Left lung (tissue), 10 donors: ENCODE measurements around the gene PAPPA. TPM values are rescaled to one million over a fixed set of nuclear protein-coding genes. Genes with fewer than 3 reads are reported as not detected.

Source experiments
- ATAC-seq: fragments of 200-7000 bp; cut with Tn5 transposase; one replicate; pipeline ENCODE4 v1.9.1; 2020; ENCODE audit warnings: moderate library complexity
- DNase-seq, 4 donors: peaks; one replicate each; pipeline ENCODE4 v3.0.0-alpha.2; 2013 to 2020
- H3K27ac ChIP-seq, 2 donors: fragments of 200-600 bp; sonication (generic) in 1 of 2; one replicate each; pipeline versions ENCODE4 v1.5.0 to v1.8.0; 2020 to 2021
- H3K27me3 ChIP-seq, 2 donors: fragments of 200-600 bp; sonication (generic) in 1 of 2; one replicate each; pipeline versions ENCODE4 v1.5.0 to v1.8.0; 2020 to 2021
- H3K36me3 ChIP-seq, 2 donors: fragments of 200-600 bp; sonication (generic) in 1 of 2; one replicate each; pipeline versions ENCODE4 v1.5.0 to v1.8.0; 2020 to 2021
- H3K4me1 ChIP-seq, 2 donors: fragments of 200-600 bp; one replicate each; pipeline ENCODE4 v1.8.0; 2021
- H3K4me3 ChIP-seq, 2 donors: fragments of 200-600 bp; sonication (generic) in 1 of 2; one replicate each; pipeline versions ENCODE4 v1.5.0 to v1.8.0; 2020 to 2021; ENCODE audit warnings: mild to moderate bottlenecking in 1 of 2
- H3K9me3 ChIP-seq, 2 donors: fragments of 200-600 bp; sonication (generic) in 1 of 2; one replicate each; pipeline versions ENCODE4 v1.5.0 to v1.8.0; 2020 to 2021
- intact Hi-C, 2 donors: fragments of 100-400 bp; cut with DNase I; formaldehyde crosslinking; loops; one replicate each; pipeline versions ENCODE4 v1.11.2 to v1.14.2; 2022
- polyA plus RNA-seq, 6 donors: library from polyadenylated mRNA; unstranded; fragments of 120-200 nt; gene quantifications; one replicate each; pipeline ENCODE4 v1.2.1, GENCODE V29; 2013; ENCODE audit not compliant: insufficient read length in 6 of 6
- total RNA-seq, 2 donors: library from RNA; stranded (reverse); fragmentation: NEBNext Ultra II Directional; extraction: Animal tissue kit (Norgen Biotek cat#: 25700); gene quantifications; one replicate each; pipeline ENCODE4 v1.2.1, GENCODE V29; 2021
- TF ChIP-seq, protein P1 (sequence below), 2 donors: fragments of 200-600 bp; sonication (generic) in 1 of 2; IDR thresholded peaks; one replicate each; pipeline versions ENCODE4 v1.5.0 to v1.8.0; 2021; ENCODE audit warnings: antibody characterized with exemption in 2 of 2
- donor health status: DM: no; HTN: yes; CAD: no.
- donor health status: DM: no; HTN: no; CAD: no.

PAPPA gene
- total and polyA plus RNA-seq, 8 donors, result 1.1 to 9.8 (median 1.3) TPM

DNA sequence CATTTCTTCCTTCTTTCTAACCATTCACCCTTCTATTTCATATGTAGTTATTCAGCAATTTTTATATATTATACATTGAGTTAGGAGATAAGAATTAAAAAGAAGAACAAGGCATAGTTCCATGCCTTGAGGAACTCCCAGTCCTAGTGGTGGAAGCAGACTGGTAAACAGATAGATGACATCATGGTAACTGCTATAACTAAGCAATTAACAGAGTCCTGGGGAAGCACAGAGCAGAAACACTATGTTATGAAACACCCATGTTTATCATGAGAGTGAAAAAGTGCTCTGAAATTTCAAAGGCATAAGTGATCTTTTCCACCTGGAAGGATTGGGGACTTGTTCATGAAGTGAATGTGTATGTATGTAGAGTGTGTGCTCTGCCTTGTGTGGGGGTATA is 14.6 kb downstream of the PAPPA start:
- no peak overlapping the region for H3K27ac ChIP-seq
- DNase-seq (no peak), ATAC-seq (no peak)
- H3K36me3 ChIP-seq, result no peaks in the 10 kb centered on the region
- no peaks in the 10 kb centered on the region for H3K9me3 ChIP-seq
- no peaks in the 10 kb centered on the region for H3K27me3 ChIP-seq
- no peak overlapping the region for H3K4me3 ChIP-seq
- TF ChIP-seq, protein P1, sequence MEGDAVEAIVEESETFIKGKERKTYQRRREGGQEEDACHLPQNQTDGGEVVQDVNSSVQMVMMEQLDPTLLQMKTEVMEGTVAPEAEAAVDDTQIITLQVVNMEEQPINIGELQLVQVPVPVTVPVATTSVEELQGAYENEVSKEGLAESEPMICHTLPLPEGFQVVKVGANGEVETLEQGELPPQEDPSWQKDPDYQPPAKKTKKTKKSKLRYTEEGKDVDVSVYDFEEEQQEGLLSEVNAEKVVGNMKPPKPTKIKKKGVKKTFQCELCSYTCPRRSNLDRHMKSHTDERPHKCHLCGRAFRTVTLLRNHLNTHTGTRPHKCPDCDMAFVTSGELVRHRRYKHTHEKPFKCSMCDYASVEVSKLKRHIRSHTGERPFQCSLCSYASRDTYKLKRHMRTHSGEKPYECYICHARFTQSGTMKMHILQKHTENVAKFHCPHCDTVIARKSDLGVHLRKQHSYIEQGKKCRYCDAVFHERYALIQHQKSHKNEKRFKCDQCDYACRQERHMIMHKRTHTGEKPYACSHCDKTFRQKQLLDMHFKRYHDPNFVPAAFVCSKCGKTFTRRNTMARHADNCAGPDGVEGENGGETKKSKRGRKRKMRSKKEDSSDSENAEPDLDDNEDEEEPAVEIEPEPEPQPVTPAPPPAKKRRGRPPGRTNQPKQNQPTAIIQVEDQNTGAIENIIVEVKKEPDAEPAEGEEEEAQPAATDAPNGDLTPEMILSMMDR (IDR thresholded peaks at IDR 0.05), result no peak
- intact Hi-C loops, result no loop called here
- H3K4me1 ChIP-seq, result no peaks in the 10 kb centered on the region

DNA sequence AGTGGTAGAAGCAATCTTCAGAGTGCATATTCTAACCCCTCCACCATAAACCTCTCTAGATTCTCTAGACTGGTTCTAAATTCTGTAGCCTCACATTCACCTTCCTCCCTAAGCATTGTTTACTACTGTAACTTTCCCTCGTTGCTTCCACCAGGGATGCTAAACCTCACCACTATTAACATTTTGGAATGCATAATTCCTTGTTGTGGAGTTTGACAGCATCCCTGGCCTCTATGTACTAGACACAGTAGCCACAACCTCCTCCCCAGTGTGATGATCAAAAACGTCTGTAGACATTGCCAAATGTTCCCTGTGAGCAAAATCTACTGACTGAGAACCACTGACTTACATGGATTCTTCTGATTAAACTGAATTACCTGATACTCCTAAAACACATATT is 18.6 kb downstream of the PAPPA start:
- TF ChIP-seq, protein P1 (IDR thresholded peaks at IDR 0.05), result no peak
- intact Hi-C loops, result no loop called here
- no peaks in the 10 kb centered on the region for H3K4me1 ChIP-seq

DNA sequence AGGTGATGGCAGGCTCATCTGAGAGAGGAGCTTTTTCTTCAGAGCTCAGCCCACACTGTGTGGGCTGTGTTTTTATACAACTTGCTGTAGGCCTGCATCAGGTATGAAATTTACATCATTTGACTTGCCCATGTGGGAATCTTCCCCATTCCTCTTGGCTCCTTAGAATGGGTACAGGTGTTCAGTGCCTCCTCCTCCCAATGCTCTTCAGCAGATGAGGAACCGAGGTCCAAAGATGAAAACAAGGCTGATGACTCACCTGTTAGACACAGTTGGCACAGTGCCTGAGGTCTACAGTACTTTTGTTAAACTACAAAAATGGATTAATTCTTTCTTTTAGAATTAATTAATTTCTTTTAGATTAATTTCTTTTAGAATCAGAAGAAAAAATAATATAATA is 20.8 kb downstream of the PAPPA start:
- no peak overlapping the region for H3K27ac ChIP-seq
- H3K9me3 ChIP-seq, result no peaks in the 10 kb centered on the region
- no peaks in the 10 kb centered on the region for H3K4me1 ChIP-seq
- TF ChIP-seq, protein P1 (IDR thresholded peaks at IDR 0.05), result no peak
- no peak overlapping the region for H3K4me3 ChIP-seq
- ATAC-seq (no peak), DNase-seq (no peak)
- H3K36me3 ChIP-seq, result no peaks in the 10 kb centered on the region
- no peaks in the 10 kb centered on the region for H3K27me3 ChIP-seq
- intact Hi-C loops, result no loop called here

More for the DNA sequence above, 18.6 kb downstream of the PAPPA start:
- H3K36me3 ChIP-seq, result no peaks in the 10 kb centered on the region
- H3K27ac ChIP-seq, result no peak overlapping the region
- DNase-seq (no peak), ATAC-seq (no peak)
- no peaks in the 10 kb centered on the region for H3K9me3 ChIP-seq
- no peak overlapping the region for H3K4me3 ChIP-seq
- H3K27me3 ChIP-seq, result no peaks in the 10 kb centered on the region

DNA sequence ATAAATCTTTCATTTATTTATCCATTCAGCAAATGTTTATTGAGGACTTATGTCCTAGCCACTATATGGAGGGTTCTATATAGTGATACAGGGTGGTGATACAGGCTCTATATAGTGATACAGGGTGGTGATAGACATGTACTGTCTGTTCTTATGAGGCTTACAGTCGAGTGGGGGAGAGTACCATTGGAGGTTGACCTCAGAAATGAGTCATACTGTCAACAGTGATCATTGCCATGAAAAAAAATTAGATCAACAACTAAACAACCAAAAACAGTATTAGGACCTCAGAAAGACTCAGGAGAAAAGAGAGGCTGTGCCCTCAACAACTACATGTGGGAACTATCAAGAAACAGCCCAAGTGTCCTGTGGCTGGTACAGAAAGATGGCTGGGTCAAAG is 22.0 kb downstream of the PAPPA start:
- TF ChIP-seq, protein P1 (IDR thresholded peaks at IDR 0.05), result no peak
- intact Hi-C loops, result no loop called here
- Histone ChIP-seq H3K4me1 (no peaks in the 10 kb centered on the region), H3K4me3 (no peak overlapping the region), H3K36me3 (no peaks in the 10 kb centered on the region), H3K27ac (no peak overlapping the region), H3K9me3 (no peaks in the 10 kb centered on the region), H3K27me3 (no peaks in the 10 kb centered on the region)
- ATAC-seq (no peak), DNase-seq (no peak)

DNA sequence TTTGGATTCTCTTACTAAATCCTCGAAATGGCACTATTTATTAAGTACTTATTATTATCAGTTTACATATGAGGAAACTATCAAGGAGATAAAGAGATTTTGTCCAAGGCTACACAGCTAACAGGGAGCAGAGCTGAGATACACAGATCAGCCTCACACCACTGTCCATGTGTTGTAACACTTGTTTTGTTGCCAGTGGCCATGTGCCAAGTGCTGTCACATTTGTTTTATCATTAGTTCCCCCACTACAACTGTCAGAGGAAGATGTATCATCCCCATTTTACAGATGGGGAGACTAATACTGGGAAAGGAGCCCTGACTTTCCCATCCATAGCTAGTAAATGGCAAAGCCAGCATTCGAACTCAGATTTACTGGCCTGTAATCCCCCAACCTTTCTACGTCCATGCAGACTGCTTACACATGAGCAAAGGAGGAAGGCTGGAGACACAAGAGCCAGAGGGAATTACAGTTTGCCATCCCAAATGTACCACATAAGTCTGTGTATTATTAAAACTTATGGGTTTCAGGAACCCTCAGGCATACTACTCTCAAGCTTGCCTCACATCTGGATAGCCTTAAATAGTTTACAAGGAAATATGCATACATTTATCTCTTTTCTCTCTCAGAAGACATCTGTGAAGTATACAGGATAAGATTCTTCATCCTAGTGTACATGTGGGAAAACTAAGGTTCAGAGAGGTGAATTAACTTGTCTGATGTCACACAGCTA is 25.1 kb downstream of the PAPPA start:
- Histone ChIP-seq H3K9me3 (no peaks in the 10 kb centered on the region), H3K4me3 (no peak overlapping the region), H3K27me3 (no peaks in the 10 kb centered on the region), H3K4me1 (no peaks in the 10 kb centered on the region), H3K27ac (no peak overlapping the region), H3K36me3 (no peaks in the 10 kb centered on the region)
- intact Hi-C loops, result no loop called here
- TF ChIP-seq, protein P1 (IDR thresholded peaks at IDR 0.05), result no peak
- DNase-seq, result no peak
- no peak for ATAC-seq
